HepG2 (cell line): Measurements from ENCODE around the gene IL31.

Experiments
- ATRX ChIP-seq: sonication (generic); formaldehyde crosslinking; IDR thresholded peaks from 2 replicates; pipeline ENCODE4 v1.4.0; 2020; ENCODE audit warnings: missing genetic modification reagents, borderline replicate concordance
- MAFK ChIP-seq, 2 experiments: IDR thresholded peaks in 1 of 2; conservative IDR thresholded peaks in 1 of 2; 2 replicates each; pipeline ENCODE4 v1.6.1; 2011; ENCODE audit warnings: improper control_type of control experiment in 2 of 2, low read length in 2 of 2
- MEIS1 ChIP-seq: sonication (generic); formaldehyde crosslinking; IDR thresholded peaks from 2 replicates; pipeline ENCODE4 v1.9.0; 2021; ENCODE audit warnings: mild to moderate bottlenecking, missing genetic modification reagents, moderate library complexity, borderline replicate concordance
- POLR2A ChIP-seq, 2 experiments: IDR thresholded peaks; 2 replicates each; pipeline ENCODE4 v1.6.1; 2011; ENCODE audit warnings: low read depth in 2 of 2, low read length in 2 of 2, mild to moderate bottlenecking in 1 of 2, moderate library complexity in 1 of 2; ENCODE audit not compliant: insufficient read depth in 1 of 2
- SMAD9 ChIP-seq: sonication (generic); formaldehyde crosslinking; IDR thresholded peaks from 2 replicates; pipeline ENCODE4 v1.5.1; 2020; ENCODE audit warnings: mild to moderate bottlenecking, missing genetic modification reagents
- STAT5B ChIP-seq: sonication (generic); formaldehyde crosslinking; IDR thresholded peaks from 2 replicates; pipeline ENCODE4 v1.4.0; 2020; ENCODE audit warnings: missing genetic modification reagents
- TP53 ChIP-seq: sonication (generic); formaldehyde crosslinking; conservative IDR thresholded peaks from 2 replicates; pipeline ENCODE4 v1.4.0; 2020; ENCODE audit warnings: missing genetic modification reagents
- ZNF10 ChIP-seq: sonication (generic); formaldehyde crosslinking; IDR thresholded peaks from 2 replicates; pipeline ENCODE4 v1.4.0; 2020; ENCODE audit warnings: mild to moderate bottlenecking, low read depth, missing genetic modification reagents, borderline replicate concordance
- ZNF777 ChIP-seq: sonication (generic); formaldehyde crosslinking; IDR thresholded peaks from 2 replicates; pipeline ENCODE4 v1.4.0; 2020; ENCODE audit warnings: missing genetic modification reagents
- ZSCAN20 ChIP-seq: sonication (generic); formaldehyde crosslinking; IDR thresholded peaks from 2 replicates; pipeline ENCODE4 v1.4.0; 2020; ENCODE audit warnings: missing genetic modification reagents, mild to moderate bottlenecking, borderline replicate concordance

DNA sequence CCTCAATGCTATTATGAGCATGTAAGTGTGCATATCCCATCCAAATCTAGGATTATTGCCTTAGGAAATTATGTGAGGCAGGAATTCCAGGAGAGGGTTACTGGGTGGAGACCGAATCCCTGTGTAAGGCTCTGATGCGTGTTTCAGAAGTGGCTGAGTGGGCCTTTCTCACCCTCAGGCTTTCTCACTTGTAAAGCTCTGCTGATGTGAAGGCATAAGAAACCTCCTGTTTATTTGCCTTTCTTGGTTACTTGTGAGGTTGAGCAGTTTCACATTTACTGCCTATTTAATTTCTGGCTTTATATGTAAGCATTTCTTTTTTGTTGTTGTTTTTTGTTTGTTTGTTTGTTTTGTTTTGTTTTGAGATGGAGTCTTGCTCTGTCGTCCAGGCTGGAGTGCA lies 11.0 kb downstream of the IL31 start:
- no peak for TF ChIP-seq POLR2A (IDR thresholded peaks at IDR 0.05; ENCODE audit: insufficient read depth in 1 of 2, low read depth in 2 of 2, low read length in 2 of 2)
- TF ChIP-seq TP53 (CRISPR knock-in tag) = no peak
- TF ChIP-seq MAFK (conservative IDR thresholded peaks at IDR 0.05 in 1 of 2, IDR thresholded peaks at IDR 0.05 in 1 of 2; ENCODE audit: low read length in 2 of 2) = no peak
- TF ChIP-seq SMAD9 = no peak
- TF ChIP-seq STAT5B = no peak
- no peak for TF ChIP-seq ZNF777
- TF ChIP-seq ZSCAN20 (CRISPR knock-in tag) = no peak
- TF ChIP-seq ATRX = no peak
- TF ChIP-seq MEIS1 = no peak
- TF ChIP-seq ZNF10 (CRISPR knock-in tag) = no peak
